ENCODE results near the gene GPC6. TPM values are rescaled to one million over a fixed set of nuclear protein-coding genes. Genes with fewer than 3 reads are reported as not detected.

Gene GPC6
- total RNA-seq: under 0.01 TPM in 2 replicates

GRCh38 chr13:93226623-93227279 is at the start of gene GPC6:
Gene GPC6, plus strand, starts transcription at chr13:93226807.

Data from dermis lymphatic vessel endothelial cell (primary cell).